Measurements from ENCODE around the gene ASCC3.
A peak's percentile ranks its signal among the peaks of the same experiment; 100 is the strongest.

The ASCC3 gene

DNA sequence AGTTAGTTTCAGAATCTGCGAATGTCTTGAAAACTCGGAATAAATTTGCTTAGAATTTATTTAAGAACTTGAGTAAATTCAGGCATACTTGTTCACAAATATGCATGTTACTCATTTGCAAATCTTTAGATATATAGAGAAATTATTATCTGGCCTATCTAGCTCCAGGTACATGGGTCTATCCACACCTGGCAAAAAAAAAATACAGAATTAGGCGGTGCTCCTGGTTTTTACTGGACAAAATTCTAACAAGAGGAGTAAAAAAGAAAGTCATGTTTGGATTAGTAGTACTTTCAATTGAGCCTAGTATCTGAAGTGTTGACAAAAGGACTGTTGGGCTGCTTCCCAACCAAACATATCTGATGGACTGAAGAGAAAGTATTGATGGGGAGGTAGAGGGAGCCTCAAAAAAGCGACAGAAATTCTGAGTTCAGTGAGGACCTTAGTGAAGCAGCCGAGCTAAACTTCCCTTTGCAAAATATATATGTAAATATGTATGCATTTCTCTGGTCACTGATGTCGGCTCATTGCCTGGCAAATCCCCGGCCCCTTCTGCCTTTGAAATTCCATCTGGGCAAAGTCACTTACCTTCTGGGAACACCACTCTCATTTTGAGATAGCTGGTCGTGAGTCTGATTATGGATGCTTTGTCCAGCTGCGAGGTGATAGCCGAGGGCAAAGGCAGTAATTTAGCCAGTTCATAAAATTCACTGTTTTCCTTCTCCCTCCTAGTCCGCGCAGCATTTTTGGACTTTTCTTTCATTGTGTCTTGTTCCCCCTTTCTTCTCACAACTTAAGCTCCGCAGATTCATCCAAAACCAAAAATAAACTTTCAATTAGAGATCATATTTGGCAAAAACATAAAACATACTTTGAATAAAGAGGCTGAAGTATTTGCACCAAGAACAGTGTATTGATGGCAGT lies 418.2 kb downstream of the ASCC3 start:
- DNase-seq = peak in 1 of 2 experiments; percentile 34

DNA sequence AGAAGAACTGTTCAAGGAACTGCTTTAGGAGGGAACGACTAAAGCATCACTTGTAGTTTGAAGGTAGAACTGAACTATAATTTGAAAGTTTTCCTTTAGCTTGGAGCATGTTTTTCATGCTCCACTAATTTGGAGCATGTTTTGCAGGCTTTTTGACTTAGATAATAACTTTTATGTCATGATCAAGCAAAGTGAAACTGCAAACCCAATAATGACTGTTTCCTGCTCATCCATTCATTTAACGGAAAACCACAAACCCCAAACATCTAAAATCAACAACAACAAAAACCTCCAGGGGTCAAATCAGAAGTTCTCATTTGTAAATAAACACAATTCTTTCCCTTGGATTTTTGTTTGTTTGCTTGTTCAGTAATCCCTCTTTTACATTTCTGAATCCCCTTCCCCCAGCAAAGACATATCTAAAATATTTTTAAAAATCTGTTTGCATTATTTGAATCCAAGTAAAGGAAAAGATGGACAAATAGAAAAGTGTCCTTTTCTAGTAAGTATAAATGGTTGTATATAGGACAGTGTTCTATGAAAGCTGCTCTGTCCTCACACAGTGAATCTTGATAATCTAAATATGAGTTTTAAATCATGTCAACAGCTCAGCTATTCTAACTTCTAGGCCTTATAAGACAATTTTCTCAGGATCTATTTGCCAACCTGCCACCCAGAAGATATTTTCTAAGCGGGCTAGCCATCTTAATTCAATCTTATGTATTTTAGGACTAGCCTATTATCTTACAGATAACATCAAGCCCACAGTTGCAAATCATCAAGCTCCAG lies 419.0 kb downstream of the ASCC3 start:
- peak in 1 of 2 experiments; percentile 19 for DNase-seq

DNA sequence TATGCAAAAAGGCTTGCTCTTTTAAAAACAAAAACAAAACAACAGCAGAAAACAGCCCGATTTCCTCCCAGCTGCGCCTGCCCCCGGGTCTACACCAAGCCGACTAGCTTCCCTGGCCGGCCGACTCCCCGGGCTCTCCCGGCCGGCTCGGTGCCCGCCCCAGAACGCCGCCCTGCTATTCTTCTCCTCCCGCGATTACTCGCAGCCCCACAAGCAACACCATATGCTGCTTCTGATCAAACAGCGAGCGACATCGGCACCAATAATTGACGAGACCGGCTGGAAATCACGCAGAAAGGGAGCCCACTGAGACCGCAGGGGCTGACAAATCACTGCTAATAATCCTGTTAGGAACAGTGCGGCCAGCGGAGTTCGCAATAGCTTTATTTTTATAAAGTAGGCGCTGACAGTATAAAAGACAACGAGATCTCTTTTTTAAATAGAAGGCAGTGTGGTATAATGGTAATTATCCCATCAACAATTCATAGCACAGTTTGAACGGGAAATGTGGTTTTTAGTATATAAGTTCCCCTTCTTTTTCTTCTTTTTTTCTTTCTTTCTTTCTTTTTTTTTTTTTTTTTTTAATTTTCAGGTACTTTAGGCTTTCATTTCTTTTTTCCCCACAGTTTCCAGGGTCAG lies 419.7 kb downstream of the ASCC3 start:
- peak; percentile 25 to 73 for DNase-seq

DNA sequence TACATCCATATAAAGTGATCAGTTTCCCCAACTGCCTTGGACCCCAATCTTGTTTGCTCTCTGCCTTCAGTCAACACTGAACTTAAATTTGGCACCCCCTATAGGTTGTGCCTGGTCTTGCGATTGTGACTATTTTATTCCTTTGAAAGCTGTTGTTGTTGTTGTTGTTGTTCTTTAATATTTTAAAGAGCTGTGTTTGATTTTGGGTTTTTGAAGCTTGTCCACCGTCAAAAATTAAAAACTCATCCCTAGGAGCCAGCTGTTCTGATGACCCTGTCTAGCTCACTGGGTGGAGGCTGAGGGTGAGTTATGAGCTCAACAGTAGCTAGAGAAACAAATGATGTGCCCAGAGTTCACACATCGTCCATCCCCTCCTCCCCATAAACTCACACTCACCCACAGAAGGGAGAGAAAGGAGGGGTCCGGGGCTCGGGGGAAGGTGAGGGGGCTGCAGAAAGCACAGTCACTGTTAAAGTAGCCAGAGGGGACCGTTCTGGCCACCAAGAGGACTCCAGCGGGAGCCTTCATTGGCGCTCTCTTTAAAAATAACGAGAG lies 420.4 kb downstream of the ASCC3 start:
- DNase-seq = peak in 1 of 2 experiments; percentile 43

DNA sequence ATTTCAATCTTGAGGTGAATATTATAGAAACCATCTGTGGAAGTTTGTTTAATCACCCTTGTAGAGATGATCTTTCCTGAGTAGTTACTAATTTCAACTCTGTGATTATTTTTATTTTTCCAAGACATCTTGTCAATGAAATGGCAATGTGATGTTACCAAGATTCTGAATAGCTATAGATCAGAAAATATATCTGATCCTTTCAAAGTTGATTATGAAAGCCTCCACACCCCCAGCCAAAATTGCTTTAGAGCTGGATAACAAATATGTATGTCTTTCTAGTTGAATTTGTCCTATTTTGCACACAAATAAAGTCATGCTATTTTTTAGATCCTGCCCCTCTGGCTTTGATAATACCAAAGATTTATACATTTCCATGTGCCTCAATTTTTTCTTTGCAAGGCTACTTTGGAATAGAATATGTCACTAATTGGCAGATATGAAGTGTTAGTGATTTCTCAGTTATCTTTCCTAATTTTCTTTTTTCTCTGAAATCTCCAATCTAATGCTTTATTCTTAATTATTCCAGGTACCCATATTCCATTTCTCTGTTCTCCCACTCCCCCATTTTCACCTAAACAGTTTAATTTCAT lies 421.4 kb downstream of the ASCC3 start:
- DNase-seq = no peak

DNA sequence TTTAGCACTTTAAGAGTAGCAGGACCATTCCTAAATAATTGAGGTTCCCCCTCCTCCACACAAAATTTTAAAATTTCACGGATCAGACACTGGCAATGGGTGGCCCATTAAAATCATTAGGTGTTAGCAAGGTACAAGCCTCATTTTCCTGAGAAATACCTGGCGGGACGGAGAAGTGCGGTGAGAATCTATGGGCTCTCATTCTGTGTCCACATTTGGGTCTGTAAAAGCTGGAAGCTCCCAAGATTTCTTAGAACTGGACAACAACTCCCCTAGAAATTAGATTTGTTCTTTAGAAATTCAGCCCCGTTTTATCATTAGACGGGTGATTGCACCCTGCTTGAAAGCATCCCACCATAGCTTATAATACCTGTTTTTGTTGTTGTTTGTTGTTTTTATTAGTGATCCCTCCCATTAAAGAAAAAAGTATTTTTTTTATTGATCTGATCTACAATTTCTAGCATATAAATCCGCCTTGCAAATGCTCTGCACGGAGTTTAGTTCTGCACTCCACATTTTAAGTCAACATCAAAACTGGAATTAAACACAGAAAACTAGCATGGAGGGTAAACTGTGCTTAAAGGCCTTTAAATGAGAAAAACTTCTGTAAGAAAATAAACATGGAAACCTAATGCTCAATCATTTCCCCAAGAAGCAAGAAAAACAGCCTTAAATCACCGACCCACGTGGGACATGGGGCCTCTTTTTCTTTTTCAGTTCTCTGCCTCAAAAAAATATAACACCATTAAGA lies 422.1 kb downstream of the ASCC3 start:
- DNase-seq = no peak
